GM18499 (cell line): ENCODE results near the gene DUSP2.
"Not testable (repeated sequence)": the region's sequence is repeated elsewhere in the genome, so short reads cannot be mapped to it uniquely, and the experiment has no call there.

Experiments used
- ATAC-seq: cut with Tn5 transposase; IDR thresholded peaks from one replicate; pipeline ENCODE4 v1.9.1; 2021; ENCODE audit warnings: moderate number of reproducible peaks; ENCODE audit not compliant: insufficient read depth, unreplicated experiment

Gene DUSP2

DNA sequence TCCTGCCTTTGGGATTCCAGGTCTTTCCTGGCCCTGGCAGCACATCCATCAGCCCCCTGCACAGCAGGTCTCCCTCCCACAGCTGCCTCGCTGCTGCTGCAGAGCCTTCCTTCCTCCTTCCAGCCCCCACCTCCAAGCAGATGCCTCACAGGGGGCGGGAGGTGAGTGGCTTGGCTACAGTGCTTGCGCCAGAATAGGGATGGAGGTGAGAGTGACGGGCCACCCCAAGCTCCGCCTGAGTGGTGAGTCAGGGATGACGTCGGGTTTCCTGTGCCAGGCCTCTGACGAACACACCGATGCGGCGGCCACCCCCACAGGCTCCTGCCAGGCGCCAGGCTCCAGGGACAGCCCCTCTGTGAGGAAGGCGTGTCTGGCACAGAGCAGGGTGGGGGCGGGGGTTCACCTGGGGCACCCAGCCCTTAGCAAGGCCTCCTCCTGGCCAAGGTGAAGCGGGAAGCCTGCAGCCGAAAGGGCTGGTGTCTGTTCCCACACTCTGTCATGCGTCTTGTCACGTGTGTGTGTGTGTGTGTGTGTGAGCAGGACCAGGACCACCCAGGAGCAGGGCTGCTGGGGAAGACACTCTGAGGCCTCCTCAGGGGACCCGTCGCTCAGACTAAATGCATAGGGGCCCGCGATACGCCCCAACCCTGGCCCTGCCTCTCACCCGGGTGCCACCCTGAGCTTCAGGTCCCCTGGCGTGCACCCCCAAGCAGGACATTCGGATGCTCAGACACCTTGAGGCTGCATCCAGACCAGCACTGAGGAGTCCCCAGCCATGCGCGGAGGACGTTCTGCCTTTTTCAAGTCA, 3.4 kb upstream of the DUSP2 start:
- ATAC-seq, result peak; percentile 30

DNA sequence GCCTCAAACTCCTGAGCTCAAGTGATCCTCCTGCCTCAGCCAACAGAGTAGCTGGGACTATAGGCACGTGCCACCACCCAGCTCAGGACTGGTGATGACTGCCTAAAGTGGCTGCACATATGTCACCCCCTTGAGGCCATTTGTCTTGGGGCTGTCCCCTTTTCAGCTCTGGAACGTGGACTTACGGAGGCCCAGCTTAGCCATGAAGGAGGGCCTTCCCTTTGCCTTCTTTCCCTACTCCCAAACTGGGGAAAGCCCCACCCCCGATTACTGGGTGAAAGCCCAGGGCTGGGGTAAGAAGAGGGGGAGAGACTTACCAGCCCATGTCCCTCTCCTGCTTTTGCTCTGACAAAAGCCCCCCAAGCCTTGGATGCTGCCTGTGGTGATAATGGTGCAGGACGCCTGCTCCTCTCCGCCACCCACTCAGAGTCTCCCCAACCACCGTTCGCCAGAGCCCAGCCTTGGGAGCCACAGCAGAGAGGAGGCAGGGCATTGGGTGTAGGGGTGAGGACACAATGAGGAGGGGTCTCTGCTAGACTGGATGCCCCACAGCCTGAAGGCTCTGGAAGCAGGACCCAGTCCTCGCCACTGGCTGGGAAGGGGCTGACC, 2.5 kb upstream of the DUSP2 start:
- no peak for ATAC-seq

DNA sequence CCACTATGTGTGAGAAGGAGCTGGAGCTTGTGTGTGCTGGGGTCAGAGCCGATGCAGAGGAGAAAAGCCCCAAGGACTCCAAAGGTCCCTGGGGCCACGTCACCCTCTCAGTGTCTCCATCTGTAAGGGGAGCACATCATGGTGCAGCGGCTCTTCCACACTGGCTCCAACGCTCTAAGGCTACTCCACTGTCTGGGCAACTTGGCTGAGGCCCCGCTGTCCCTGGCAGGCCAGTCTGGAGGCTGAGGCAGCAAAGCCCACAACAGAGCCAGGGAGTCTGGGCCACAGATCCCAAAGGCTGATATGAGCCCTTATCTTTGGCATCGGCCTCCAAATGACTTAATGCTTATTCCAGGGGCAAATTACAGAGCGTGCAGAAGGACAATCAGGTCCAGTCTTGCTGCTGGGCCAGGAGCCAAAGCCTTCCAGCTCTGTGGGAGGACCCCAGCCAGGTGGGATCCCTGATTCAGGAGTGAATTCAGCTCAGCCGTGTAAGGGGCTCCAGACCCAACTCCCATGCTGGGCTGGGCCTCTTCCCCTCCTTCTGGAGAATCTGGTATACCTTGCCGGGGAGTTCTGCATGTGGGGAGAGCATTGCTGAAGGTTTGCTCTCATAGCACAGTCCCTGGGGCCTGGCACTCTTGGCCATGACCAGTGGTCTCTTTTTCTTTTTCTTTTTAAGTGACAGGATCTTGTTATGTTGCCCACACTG, 1.8 kb upstream of the DUSP2 start:
- ATAC-seq, result no peak

DNA sequence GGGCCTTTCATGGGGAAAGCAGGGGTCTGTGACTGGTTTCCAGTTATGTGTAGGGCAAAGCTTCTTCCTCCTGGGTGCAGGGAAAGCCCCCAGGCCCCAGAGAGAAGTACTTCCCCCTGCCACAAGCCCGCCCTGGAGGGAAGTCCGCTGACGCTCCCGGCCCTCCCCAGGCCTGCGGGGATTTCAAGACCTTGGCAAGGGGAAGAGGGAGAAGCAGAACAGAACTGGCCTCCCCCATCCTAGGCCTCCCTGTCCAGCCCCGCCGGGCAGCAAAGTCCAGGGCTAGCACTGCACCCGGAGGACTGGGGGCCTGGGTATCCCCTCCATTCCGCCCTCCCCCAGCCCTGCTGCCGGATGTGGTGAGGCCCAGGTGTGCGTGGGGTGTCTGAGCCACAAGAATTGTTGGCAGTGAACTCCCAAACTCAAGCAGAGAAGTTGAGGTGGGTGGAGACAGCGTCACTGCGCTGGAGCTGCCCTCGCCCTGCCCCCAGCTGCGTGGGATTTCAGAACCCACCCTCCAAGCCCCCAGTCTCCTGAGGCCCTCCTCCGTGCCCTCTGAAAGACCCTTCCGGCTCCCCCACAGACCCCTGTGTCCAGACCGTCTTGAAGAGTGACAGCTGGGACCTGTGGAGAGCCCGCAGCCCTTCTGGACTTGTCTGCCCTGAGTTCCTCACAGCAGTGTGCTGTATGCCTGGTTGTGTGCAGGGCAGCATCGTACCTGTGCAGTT, 1.1 kb upstream of the DUSP2 start:
- ATAC-seq, result no peak

DNA sequence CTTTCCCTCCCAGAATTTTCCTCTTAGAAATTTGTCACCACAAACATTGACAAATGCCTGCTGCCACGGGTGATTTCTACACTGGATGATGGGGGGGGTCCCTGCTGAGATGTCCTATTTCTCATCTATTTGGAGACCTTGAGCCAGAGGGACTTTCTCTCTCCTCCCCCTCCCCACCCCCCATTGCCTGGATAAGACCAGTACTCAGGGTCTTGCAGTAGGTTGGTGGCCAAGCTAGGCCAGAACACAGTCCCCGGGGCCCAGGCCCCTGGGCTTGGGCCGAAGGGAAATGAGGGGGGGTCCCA, 560 bp upstream of the DUSP2 start:
- ATAC-seq, result no peak

DNA sequence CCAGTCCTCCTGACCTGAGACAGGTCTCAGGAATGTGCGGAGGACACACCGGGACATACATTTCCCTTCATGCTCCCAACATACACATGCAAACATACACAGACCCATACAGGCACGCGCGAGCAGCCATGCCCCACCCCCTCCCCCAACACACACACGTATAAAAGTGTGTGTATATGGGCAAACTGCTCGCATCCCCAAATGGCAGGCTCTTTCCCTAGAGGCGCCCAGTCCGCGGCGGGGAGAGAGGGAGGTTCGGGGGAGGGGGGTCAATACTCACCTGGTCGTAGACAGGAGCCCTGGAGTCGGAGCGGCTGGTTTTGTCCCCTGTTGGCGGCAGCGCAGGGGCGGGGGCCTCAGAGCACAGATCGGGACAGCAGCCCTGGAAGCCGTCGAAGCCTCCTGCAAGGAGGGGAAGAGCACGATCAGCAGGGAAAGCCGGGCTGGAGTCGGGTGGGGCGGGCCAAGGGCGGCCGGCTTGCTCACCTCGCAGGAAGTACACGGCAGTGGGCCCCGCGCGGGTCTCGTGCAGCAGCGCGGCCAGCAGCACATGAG, 682 bp downstream of the DUSP2 start:
- ATAC-seq, result no peak

DNA sequence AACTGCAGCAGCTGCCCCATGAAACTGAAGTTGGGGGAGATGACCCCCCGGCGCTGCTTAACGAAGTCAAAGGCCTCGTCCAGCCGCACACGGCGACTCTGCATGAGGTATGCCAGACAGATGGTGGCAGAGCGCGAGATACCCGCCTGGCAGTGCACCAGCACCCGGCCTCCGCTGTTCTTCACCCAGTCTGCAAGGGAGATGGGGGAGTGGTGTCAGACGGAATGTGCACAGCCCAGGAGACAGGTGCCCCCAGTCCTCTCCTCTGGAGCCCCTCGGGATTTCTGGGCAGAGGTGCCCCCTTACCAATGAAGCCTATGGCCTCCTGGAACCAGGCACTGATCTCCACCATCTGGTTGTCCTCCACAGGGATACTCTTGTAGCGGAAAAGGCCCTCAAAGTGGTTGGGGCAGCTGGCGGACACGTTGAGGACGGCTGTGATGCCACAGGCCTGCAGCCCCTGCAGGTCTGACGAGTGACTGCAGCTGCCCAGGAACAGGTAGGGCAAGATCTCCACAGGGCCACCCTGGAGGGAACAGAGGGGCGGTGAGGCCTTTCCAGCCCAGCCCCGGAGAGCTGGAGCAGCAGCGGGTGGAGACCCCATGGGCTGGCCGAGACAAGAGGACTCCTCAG, 1.3 kb downstream of the DUSP2 start:
- ATAC-seq, result no peak

DNA sequence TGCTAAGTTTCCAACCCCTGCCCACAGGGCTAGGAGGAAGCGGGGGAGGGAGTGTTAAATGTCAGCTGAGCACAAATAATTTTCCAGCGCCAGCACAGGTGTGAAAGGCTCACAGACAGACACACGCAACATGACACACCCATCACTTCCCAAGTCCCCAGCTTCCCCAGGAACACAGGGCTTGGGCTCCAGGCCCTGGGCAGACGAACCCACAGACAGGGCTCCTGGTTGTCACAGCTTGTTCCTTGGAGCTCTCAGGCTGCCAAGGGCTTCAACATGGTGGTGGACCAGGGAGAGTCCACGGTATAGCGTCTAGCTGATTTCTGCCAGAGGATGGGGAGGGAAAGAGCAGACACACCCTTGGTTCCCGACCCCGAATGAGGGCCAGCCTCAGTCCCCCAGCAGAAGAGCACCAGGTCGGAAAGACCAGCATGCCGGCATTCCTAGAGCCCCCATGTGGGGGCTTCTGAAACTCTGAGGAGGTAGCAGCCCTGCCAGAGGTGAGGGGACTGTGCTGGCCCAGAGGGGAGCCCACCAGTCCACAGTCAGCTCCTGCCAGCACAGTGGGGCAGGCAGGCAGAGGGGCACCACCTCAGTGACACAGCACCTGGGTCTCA, 1.9 kb downstream of the DUSP2 start:
- no peak for ATAC-seq

DNA sequence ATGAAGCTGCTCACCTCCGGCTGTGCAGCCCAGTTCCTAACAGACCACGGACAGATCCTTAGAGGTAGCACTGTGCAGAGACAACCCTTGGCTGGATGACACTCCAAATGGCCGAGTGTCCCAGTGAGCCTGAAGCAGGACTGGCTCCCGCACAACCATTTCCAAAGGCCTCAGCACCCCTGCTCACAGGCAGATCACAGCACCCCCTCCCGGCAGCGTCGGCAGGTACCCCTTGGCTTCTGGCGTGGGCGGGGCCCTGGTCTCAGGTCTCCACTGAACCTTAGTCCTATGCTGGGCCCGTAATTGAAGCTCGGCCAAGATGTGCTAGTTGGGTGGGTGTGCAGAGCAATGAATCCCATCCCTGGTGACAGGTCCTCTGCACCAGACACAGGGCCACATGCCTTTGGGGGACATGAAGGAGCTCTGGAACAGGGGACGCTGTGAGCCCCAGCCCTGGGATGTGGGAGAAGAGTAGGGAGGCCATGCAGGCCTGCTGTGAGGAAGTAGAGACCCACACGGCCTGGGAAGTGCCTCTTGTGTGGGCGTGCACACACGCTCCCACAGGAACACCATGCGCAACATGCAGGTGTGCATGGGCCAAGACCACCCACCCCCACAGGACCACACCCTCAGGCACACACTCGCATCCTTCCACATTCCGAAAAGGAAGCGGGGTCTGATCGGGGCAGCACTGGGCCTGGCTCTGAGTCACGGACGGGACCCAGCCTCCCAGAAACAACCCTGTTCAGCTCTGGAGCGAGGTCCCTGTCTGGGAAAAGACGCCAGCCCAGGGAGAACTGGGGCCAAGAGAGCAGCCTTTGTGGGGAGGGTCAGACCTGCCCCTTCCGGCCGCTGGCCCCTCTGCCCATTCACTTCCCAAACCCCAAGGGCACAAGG, 2.8 kb downstream of the DUSP2 start:
- no peak for ATAC-seq

DNA sequence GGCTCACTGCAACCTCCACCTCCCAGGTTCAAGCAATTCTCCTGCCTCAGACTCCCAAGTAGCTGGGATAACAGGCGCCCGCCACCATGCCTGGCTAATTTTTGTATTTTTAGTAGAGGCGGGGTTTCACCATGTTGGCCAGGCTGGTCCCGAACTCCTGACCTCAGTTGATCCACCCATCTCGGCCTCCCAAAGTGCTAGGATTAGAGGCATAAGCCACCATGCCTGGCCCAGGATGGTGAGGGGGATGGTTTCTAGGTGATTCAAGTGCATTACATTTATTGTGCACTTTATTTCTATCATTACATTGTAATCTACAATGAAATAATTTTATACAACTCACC, 3.6 kb downstream of the DUSP2 start:
- not testable (repeated sequence) for ATAC-seq

DNA sequence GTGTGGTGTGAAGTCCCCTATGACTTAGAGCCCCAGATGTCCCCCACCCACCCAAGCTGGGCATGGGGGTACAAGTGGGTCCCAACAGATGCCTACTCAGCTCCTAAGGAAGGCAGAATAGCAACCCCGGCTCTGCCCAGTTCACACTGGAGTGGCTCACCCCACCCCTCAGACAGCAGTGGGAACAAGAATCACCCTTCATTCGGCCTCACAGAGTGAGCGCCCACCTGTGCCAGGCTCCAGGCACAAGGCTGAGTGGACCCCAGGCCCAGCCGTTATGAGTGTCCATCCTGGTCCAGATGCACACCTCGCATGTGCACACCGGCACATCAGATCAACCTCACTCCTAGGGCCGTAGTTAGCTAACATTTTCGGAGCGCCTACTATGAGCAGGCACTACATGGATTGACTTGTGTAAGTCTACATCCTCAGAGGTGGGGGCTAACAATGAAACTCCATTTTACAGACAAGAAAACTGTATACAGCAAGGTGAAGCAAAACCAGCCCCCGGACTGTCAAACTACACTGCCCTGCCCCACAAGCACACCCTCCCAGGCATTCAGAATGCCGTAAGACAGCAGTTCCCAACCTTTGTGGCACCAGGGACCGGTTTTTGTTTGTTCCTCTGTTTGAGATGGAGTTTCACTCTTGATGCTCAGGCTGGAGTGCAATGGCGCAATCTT, 4.2 kb downstream of the DUSP2 start:
- no peak for ATAC-seq

DNA sequence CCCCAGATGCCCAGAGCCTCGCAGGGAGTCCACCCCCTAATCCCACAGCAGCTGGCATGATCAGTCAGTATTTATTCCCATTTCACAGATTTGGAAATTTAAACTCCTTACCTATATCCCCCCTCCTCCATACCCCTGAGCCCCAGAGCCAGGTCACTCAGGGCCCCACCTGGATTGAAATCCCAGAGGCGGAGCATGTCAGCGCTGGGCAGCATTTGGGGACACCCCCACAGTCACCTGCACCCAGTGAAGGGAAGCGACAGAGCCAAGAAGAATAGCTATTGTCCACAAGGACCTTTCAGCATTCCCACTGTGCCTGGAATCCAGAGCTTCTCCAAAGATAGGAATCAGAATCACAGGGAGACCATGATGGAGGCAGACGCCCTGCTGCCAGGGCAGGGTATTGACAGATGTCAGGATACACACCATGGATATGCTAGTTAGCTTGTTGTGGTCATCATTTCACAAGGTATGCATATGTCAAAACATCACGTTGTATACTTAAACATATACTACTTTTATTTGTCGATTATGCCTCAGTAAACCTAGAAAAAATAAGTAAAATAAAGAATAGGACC, 6.0 kb downstream of the DUSP2 start:
- ATAC-seq, result no peak

DNA sequence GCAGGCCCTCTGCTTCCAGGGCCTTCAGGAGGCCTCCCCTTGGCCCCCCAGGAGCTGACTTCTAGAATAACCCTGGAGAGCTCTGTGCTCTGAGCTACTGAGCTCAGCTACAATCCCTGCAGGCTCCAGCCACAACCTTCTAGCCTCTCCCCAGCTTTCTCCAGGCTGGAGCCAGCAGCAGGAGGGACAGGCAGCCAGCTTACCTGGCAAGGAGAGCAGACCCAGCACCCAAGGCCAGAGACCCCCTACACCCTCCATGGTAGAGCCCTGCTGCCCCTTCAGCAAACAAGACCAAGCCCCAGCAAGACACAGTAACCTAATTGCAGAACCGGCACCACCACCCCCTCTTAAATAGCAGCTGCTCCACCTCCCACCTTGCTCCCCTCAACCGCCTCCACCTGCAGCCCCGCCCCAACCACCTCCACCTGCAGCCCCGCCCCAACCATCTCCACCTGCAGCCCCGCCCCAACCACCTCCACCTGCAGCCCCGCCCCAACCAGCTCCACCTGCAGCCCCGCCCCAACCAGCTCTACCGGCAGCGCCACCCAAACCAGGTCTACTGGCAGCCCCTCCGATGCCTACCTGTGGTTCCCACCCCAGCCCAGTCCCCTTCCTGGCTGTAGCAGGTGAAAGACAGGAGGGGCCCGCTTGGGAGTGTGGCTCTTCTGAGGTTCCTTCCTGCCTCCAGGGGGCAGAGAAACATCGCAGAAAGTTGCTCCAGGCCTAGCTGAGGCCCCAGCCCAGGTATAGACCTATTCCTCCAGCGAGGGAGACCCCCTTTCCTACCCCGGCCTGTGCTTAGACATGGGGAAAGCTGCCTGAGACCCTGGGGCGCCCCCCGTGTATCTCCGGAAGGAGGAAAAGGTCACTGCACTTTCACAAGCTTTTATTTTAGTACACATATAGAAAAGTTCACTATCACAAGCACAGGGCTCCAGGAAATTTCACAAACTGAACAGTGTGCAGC, 6.8 kb downstream of the DUSP2 start, which contains the start of gene ASTL:
TSS of gene ASTL (minus strand) at position 324 of the 967 bp plus-strand sequence. CDS start at position 258, 66 bp downstream.
- ATAC-seq, result no peak

DNA sequence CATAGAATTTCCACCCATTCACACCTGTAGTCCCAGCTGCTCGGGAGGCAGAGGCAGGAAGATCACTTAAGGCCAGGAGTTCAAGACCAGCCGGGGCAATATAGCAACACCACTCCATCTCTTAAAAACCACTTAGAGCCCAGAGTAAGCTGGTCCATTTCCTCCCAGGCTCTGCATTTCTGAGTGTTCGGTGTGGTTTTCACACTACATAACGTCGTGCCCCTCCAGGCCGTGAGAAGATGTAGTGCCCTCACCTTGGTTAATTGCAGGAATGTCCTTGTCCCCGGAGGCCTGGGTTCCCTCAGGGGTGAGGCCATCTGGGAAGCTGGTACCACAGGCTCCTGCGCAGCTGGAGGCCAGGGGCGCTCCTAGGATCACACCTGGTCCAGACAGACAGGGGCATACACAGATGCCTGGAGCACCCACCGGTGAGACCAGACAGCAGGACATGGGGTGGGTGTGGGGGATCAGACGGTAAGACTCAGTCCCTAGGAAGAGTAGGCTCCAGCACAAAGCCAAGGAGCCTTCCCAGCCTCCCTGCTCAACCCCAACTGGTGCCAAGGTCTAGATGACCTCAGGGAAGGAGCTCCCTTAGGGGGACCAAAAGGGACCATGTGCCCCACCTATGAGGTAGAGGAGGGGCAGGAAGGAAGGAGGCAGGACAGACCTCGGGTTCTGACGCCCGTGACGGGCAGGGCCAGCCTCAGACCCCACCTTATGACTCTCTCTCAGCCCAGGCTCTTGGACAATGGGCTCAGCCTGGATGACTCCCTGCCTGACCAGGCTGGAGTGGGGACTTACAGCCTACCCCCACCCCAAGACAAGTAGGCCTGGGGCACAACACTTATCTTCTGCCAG, 7.7 kb downstream of the DUSP2 start:
- no peak for ATAC-seq

DNA sequence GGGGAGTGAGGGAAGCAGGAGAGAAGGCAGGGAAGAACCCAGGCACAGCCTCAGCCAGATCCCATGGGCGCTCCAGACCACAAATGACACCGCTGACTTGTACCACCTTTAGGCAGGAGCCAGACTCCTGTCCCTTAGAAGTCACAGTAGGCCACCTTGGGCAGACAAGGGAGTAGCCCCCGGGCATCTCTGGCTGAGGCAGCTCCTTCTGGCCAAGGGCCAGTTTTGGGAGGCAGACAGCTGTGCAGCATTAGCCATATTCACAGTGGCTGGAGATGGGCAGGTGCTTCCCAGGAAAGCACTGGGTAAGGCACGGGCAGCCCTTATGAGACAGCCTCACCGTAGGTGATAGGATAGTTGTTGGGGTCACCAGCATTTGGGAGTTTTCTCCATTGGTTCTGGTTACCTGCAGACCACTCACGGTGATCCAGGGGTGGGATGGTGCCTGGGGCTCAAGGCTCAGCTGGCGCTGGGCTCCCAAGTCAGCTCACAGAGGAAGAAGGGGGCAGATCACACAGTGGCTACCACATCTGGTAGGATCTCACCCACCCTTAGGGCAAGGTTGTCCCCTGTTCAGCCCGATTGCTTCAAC, 9.0 kb downstream of the DUSP2 start:
- ATAC-seq, result no peak
